ENCODE measurements around the gene DMBX1.

- no peak for TF ChIP-seq CTCF (IDR thresholded peaks at IDR 0.05)
- TF ChIP-seq POLR2AphosphoS5 (IDR thresholded peaks at IDR 0.05) = no peak
These were observed 15.1 kb upstream of the DMBX1 start for GRCh38 chr1:46474570-46474969.

Data from suprapubic skin (tissue), 3 donors.